GM20000 (cell line): ENCODE measurements around the gene OPRL1.
"Not testable (repeated sequence)": the region's sequence is repeated elsewhere in the genome, so short reads cannot be mapped to it uniquely, and the experiment has no call there.

ENCODE experiments used
- DNase-seq: peaks from one replicate; pipeline ENCODE4 v3.0.0; 2012; ENCODE audit warnings: low spot score
- CTCF ChIP-seq: IDR thresholded peaks from 2 replicates; pipeline ENCODE4 v1.5.1; 2012; ENCODE audit warnings: mild to moderate bottlenecking, control low read depth; ENCODE audit errors: extremely low read depth, missing control alignments

Gene OPRL1

DNA sequence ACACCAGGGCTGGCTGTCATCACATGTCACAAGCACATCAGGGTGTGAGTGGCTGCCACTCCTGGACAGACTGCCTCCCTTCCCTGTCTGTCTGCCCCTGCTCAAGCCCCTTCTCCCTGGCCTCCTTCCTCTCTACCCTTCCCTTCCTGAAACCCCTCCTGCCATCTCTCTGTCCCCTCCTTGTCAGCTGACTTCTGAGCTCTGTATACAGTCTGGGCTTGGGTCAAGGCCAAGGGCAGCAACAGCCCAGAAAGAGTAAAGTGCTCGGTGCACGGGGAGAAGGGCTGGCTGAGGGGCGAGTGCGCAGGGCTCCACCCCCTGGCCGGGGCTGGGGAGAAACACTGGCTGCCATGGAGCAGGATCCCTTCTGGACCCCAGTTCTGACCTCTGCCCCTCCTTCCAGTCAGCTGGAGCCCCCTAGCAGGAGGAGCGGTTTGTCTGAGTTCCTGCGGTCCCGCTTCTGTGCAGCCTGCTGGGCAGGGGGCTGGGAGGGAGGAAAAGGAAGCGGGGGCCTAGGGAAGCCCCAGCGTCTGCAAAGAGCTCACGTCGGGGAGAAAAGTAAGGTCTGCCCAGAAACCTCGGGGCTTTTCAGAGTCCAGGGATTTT is 2.3 kb downstream of the OPRL1 start:
- TF ChIP-seq CTCF = no peak
- DNase-seq = no peak

DNA sequence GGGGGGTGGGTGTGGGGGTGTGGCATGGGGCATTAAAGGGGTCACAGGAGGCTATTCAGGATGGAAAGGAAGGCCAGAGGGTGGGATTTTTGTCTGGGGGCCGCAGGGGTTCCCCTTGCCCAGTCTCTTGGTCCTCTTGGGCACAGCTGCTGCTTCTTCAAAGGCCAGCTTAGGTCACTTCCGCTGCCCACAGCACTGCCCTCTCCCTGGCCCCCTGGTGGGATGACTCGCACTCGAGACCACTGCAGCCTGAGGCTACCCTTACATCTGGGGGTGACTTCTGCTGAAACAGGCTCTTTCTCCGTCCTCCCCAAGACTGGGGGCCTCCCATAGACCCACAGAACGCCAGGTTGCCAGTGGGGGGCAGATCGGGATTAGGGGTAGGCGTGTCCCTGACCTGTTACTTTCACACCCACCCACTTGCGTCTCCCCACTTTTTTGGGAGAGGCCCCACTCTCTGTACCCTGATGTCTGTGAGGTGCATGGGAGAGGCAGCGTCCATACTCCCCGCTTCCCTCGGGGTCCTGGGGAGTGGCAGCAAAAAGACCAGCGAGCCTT is 3.0 kb downstream of the OPRL1 start:
- no peak for TF ChIP-seq CTCF
- DNase-seq = no peak

DNA sequence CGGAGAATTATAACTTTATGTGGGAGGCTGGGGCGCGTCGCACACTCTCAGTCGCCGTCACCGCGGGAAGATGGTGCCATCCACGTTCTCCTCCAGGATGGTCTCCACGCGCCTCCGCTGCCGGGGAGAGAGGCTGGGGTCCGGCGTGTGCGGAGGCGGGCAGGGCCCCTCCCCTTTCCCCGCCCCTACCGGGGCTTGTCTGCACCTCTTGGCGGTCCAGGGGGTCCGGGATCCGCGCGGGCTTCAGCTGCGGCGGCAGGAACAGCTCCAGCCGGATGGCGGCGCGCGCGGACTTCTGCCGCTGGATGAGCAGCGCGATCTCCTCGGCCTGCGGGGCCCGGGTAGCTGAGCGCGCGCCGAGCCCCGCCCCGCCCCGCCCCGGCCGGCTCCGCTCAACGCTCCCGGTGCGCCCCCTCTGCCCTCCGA is 3.5 kb downstream of the OPRL1 start:
- peak; percentile 88 for DNase-seq

GRCh38 chr20:64083804-64084684 is 4.2 kb downstream of the OPRL1 start, which contains the start of gene LKAAEAR1:
LKAAEAR1 (minus strand) TSS chr20:64084398; CDS start chr20:64084219, 179 bp downstream.
- no peak for TF ChIP-seq CTCF
- DNase-seq = no peak

More for the DNA sequence above, 3.5 kb downstream of the OPRL1 start:
- peak; percentile 88 for TF ChIP-seq CTCF

DNA sequence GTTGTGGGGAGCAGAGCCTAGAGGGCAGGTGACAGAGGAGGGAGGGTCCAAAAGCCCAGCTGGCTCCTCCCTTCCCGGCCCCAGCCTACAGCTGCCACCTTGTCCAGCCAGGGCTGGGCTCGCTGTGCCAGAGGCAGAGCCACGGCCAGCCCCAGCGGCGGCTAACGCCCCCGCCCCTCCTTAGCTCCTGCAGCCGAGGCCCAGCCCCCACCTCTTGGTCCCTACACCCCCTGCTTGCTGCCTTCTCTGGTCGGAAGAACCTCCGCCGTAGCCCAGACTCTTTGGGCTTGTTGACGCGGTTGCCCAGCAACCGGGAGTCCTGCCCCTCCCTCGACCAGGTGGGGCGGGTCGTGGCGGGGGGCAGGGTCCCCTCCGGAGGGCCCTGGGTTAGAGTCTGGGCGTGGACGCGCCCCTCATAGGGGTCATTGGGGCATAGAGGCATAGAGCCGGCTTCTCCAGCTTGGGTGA is 4.8 kb downstream of the OPRL1 start:
- no peak for DNase-seq

DNA sequence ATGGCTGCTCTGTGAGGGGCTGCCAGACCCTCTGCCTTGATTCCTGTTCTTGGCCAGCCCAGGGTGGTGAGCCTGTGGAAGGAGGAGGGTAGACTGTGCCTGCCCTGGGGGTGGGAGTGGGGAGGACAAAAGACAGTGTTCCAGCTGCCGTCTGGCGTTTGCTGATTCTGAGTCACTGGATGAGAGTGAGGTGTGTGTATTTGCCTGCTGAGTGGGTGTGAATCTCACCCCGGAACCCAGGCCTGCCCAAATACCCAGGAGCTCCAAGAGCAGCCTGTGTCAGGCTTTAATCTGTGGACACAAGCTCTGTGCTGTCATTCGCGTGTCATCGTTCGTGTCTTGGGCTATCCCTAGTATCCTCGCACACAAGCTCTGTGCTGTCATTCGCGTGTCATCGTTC is 6.9 kb downstream of the OPRL1 start:
- DNase-seq = no peak
- no peak for TF ChIP-seq CTCF

More for the DNA sequence above, 4.8 kb downstream of the OPRL1 start:
- no peak for TF ChIP-seq CTCF

DNA sequence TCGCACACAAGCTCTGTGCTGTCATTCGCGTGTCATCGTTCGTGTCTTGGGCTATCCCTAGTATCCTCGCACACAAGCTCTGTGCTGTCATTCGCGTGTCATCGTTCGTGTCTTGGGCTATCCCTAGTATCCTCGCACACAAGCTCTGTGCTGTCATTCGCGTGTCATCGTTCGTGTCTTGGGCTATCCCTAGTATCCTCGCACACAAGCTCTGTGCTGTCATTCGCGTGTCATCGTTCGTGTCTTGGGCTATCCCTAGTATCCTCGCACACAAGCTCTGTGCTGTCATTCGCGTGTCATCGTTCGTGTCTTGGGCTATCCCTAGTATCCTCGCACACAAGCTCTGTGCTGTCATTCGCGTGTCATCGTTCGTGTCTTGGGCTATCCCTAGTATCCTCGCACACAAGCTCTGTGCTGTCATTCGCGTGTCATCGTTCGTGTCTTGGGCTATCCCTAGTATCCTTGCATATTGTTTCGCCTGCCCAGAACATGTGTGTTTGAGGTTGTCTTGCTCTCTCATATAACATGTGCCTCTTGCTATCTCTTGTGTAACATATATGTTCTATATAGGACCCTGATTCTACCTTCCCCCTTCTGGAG is 7.4 kb downstream of the OPRL1 start:
- DNase-seq = not testable (repeated sequence)

DNA sequence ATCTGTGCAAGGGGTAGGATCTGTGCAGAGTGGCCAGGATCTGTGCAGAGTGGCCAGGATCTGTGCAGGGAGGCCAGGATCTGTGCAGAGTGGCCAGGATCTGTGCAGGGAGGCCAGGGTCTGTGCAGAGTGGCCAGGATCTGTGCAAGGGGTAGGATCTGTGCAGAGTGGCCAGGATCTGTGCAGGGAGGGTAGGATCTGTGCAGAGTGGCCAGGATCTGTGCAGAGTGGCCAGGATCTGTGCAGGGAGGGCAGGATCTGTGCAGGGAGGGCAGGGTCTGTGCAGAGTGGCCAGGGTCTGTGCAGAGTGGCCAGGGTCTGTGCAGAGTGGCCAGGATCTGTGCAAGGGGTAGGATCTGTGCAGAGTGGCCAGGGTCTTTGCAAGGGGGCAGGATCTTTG is 8.7 kb downstream of the OPRL1 start:
- not testable (repeated sequence) for DNase-seq
